ENCODE data around the gene HSD11B2. TPM values are rescaled to one million over a fixed set of nuclear protein-coding genes. Genes with fewer than 3 reads are reported as not detected.

The HSD11B2 gene
- total and polyA plus RNA-seq, 10 of the 15 experiments (the other 5 are each of a cell fraction or from before 2014, with no cell fraction given) = 0.09 to 0.34 (median 0.21) TPM; not detected in 2

DNA sequence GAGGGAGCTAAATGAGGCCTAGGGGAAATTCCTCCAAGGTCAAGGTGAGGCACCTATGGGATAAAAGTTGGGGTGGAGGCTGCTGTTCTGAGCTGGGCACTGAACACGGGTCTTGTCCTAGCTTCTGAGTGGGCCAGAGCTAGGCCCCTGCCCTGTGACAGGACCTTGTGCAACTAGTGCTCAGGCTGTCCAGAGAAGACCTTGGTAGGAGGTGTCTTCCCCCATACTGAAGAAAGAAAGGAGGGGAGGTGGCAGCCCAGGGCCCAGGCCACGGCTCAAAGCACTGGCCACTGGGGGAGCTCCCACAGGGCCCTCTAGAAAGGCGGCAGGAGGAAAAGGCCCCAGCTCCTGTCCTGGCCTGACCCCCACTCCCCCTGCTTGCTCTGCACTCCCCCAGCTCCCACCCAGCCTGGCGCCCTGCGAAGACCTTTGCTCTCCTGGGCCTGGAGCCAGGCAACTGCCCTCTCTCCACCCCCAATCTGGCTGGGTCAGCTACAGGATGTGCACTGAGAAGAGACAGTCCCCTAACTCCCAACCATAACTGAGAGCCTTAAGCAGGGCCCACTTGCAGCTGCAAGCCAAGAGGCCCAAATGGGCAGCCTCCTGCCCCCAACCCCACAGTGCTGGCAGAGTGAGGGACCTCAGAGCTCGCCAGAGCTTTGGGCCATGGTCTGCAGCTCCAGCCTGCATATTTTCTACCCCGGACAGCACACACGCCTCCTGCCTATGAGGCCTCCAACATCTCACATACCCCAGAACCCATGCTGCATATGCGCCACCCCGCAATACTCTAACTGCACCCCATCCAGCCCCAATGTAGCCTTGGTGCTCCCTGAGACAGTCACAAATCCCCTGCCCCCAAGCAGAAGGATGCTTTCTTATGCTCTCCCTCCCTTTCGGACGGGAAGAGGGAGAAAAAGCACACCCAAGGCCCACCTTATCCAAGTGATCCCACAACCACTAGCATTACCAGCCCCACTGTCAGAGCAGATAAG is 15.3 kb downstream of the HSD11B2 start:
- H3K79me2 ChIP-seq (ENCODE audit: control insufficient read depth, insufficient read depth, low read length) = no peaks in the 10 kb centered on the region
- no peaks in the 10 kb centered on the region for H3K9me3 ChIP-seq (replicated peaks; ENCODE audit: control insufficient read depth, insufficient read depth, low read length)
- H3K36me3 ChIP-seq (ENCODE audit: control insufficient read depth in 2 of 2, insufficient read depth in 2 of 2, low read length in 1 of 2) = peaks cover 4 to 17% of the 10 kb centered on the region in 2 experiments
- ChIA-PET CTCF (interaction anchor here (0.7 to 7.7 kb wide), 8 partner anchors 9 to 185 kb away, joined by 3 to 84 read pairs (median 5); no protein-coding TSS in a partner anchor), POLR2A (no interaction called here), RAD21 (ENCODE audit: unreplicated experiment) (interaction anchor here (0.8 to 1.8 kb wide), 6 partner anchors 11 to 185 kb away, joined by 3 to 18 read pairs (median 4); no protein-coding TSS in a partner anchor), SMC1A (ENCODE audit: uncharacterized antibody, unreplicated experiment) (interaction anchor here (1.4 to 2.5 kb wide), 2 partner anchors 18 kb away, joined by 3 to 13 read pairs; no protein-coding TSS in a partner anchor)
- no TSS peak for BruUV-seq (replicated peaks)
- no peak for FAIRE-seq
- TF ChIP-seq POLR2AphosphoS2 (IDR thresholded peaks at IDR 0.05; ENCODE audit: low read depth, low read length) (no peak), IRF4 (IDR thresholded peaks at IDR 0.05; ENCODE audit: low read depth, low read length) (no peak), TCF7 (IDR thresholded peaks at IDR 0.05; ENCODE audit: borderline replicate concordance) (no peak), BCL11A (IDR thresholded peaks at IDR 0.05; ENCODE audit: low read depth, low read length) (no peak), EED (IDR thresholded peaks at IDR 0.05; ENCODE audit: low read depth) (no peak)
- TF ChIP-seq, protein P1, sequence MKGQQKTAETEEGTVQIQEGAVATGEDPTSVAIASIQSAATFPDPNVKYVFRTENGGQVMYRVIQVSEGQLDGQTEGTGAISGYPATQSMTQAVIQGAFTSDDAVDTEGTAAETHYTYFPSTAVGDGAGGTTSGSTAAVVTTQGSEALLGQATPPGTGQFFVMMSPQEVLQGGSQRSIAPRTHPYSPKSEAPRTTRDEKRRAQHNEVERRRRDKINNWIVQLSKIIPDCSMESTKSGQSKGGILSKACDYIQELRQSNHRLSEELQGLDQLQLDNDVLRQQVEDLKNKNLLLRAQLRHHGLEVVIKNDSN (IDR thresholded peaks at IDR 0.05; ENCODE audit: borderline replicate concordance, extremely low read length, insufficient read depth, low read depth, low read length) = no peak
- no peaks in the 10 kb centered on the region for H3K4me1 ChIP-seq (ENCODE audit: control insufficient read depth, insufficient read depth, low read length)
- in situ Hi-C loops (cut with MboI) = no loop called here
- H4K20me1 ChIP-seq (ENCODE audit: control insufficient read depth, insufficient read depth) = 0 out of 2 replicates have a peak, but pooled peaks cover 4% of the 10 kb centered on the region
- WGBS (ENCODE audit: insufficient coverage, insufficient replicate concordance, low lambda C conversion rate, missing lambda C conversion rate) = 95% methylated on average over 12 of the region's 12 CpGs
- intact Hi-C loops (cut with micrococcal nuclease; ENCODE audit: unreplicated experiment) = no loop called here
- no peak for DNase-seq (ENCODE audit: low read depth, low spot score)
- H2AFZ ChIP-seq (ENCODE audit: control insufficient read depth, low read depth, low read length) = no peak overlapping the region
- no peak overlapping the region for H3K4me2 ChIP-seq (ENCODE audit: control insufficient read depth, insufficient read depth)
- H3K27me3 ChIP-seq (replicated peaks in 1 of 2; ENCODE audit: control insufficient read depth in 2 of 2, insufficient read depth in 2 of 2, low read length in 1 of 2) = no peaks in the 10 kb centered on the region
- H3K4me3 ChIP-seq = no peak overlapping the region
- no peak for ATAC-seq
- H3K9ac ChIP-seq (ENCODE audit: control insufficient read depth, insufficient read depth, low read length) = no peak overlapping the region
- no peak overlapping the region for H3K27ac ChIP-seq (ENCODE audit: control insufficient read depth, insufficient read depth)
